GM19023 (cell line): ENCODE data around the gene CACNG1.

Experiments used
- ATAC-seq: cut with Tn5 transposase; IDR thresholded peaks from one replicate; pipeline ENCODE4 v1.9.1; 2021; ENCODE audit warnings: mild to moderate bottlenecking, moderate library complexity; ENCODE audit not compliant: unreplicated experiment

CACNG1 gene

GRCh38 chr17:67050471-67051154 is 6.3 kb downstream of the CACNG1 start:
- no peak for ATAC-seq

GRCh38 chr17:67051155-67051538 is 6.8 kb downstream of the CACNG1 start:
- no peak for ATAC-seq

GRCh38 chr17:67051837-67052236 is 7.5 kb downstream of the CACNG1 start:
- no peak for ATAC-seq

- ATAC-seq: no peak
Observed at GRCh38 chr17:67052720-67053437, 8.5 kb downstream of the CACNG1 start.

GRCh38 chr17:67053438-67054000 is 9.2 kb downstream of the CACNG1 start:
- no peak for ATAC-seq

- no peak for ATAC-seq
Observed at GRCh38 chr17:67054011-67054591, 9.7 kb downstream of the CACNG1 start.

- no peak for ATAC-seq
Observed at GRCh38 chr17:67054608-67055007, 10.3 kb downstream of the CACNG1 start.

GRCh38 chr17:67055041-67055443 is 10.7 kb downstream of the CACNG1 start:
- ATAC-seq: no peak

- ATAC-seq: no peak
Observed at GRCh38 chr17:67055811-67056745, 11.7 kb downstream of the CACNG1 start.

GRCh38 chr17:67056746-67057490 is 12.6 kb downstream of the CACNG1 start:
- ATAC-seq: no peak

GRCh38 chr17:67058036-67058435 is 13.7 kb downstream of the CACNG1 start:
- no peak for ATAC-seq

GRCh38 chr17:67059372-67059771 is 15.0 kb downstream of the CACNG1 start:
- no peak for ATAC-seq

GRCh38 chr17:67063141-67063540 is 18.8 kb downstream of the CACNG1 start:
- ATAC-seq: no peak

- no peak for ATAC-seq
Observed at GRCh38 chr17:67066717-67067116, 22.4 kb downstream of the CACNG1 start.

GRCh38 chr17:67067571-67068482 is 23.5 kb downstream of the CACNG1 start:
- no peak for ATAC-seq

- ATAC-seq: no peak
Observed at GRCh38 chr17:67068999-67069398, 24.6 kb downstream of the CACNG1 start.

GRCh38 chr17:67069603-67070136 is 25.3 kb downstream of the CACNG1 start:
- no peak for ATAC-seq

GRCh38 chr17:67071595-67071994 is 27.2 kb downstream of the CACNG1 start:
- ATAC-seq: no peak

- no peak for ATAC-seq
Observed at GRCh38 chr17:67072885-67073284, 28.5 kb downstream of the CACNG1 start.
